NCI-H82 treated with DMSO at 0.1 percent for 48 hours (cell line): ENCODE data around the gene RAB37.

Source experiments
- DNase-seq: peaks from one replicate; lab custom pipeline; 2025; ENCODE audit not compliant: unreplicated experiment; lab: John Stamatoyannopoulos, UW

RAB37 gene

DNA sequence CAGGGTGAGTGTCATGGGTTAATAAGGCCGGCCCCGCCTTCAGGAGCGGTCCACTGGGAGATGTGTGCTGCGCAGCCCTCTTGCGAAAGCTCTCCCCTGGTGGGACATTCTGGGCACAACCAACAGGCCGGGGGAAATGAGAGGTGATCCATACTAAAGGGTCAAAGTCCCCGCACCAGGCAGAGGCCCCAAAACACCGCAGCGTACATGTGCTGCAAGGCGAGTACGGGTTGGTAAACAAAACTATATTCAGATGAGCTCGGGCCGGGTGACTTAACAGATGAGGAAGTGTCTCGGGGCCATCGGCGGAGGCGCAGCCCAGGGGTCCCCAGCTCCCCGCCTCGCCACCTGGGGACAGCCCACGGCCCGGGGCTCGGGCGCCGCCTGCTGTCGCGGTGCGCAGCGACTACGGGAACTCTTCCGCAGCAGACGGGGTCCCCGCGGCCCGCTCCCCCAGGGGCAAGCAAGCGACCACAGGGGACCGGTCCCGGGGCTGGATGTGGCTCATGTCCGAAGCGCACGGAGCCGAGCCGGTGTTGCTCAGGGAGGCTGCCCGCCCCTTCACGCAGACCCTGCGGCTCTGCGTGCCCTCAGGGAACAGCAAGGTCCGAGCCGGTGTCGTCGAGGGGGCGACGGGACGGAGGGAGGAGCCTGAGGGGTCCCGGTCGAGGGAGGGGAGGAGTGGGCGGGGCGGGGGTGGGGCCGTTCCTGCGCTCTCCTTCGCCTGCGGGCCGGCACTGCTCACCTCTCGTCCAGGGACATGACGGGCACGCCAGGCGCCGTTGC lies at the start of gene RAB37:
Gene RAB37 (plus strand): TSS at position 744 of the 786 bp plus-strand sequence. CDS start 17 bp downstream, at position 761.
- no peak for DNase-seq

GRCh38 chr17:74687886-74688285 lies 49.2 kb upstream of the RAB37 start:
- DNase-seq: no peak

DNA sequence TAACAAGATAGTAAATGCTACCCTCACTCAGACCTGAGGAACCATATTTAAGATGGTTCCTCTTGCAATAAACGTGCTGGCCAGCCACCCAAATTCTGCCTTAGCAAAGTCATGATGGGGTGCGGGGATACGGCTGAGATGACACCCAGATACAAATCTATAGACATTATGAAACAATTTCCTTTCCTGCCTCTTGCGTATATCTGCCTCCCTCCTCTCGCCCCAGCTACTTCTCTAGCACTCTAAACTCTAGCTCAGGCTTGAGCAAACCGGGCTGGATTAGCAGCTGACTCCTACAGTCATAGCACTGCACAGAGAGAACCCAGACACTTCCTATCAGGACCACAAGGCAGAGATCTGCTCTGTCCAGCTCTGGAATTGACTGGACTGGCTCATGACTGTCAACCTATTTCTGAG lies 46.6 kb upstream of the RAB37 start:
- DNase-seq: no peak

DNA sequence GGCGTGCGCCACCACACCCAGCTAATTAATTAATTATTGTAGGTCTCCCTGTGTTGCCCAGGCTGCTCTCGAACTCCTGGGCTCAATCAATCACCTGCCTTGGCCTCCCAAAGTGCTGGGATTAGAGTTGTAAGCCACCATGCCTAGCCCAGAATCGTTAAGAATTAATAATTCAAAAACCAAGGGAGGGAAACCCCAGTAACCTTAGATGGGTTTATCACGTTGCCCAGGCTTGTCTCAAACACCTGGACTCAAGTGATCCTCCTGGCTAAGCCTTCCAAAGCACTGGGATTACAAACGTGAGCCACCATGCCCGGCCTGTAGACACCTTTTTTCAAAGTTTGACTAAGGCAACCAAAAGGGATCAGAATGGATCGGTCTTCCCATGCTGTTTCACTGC lies 45.9 kb upstream of the RAB37 start:
- peak; percentile 25 for DNase-seq

GRCh38 chr17:74694081-74694480 lies 43.0 kb upstream of the RAB37 start:
- no peak for DNase-seq

DNA sequence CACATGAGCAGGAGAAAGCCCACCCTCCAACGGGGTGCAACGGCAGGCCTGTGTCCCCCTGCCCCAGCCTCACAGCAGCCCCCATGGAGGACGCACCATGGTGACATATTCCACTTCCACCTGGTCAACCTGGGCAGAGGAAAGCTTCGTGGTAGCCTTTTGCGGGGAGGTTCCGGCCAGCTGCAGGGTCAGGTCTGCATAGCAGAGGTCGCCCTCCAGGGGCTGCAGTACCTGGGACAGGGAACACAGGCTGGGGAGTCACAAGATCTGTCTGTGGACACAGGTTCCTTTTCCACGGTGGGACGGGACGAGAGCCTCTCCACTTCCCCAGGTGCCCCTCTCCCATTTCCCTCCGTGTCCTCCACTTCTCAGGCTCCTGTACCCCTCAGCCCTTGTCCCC lies 41.4 kb upstream of the RAB37 start:
- DNase-seq: no peak

GRCh38 chr17:74697515-74697914 lies 39.5 kb upstream of the RAB37 start:
- DNase-seq: no peak

GRCh38 chr17:74698069-74698468 lies 39.0 kb upstream of the RAB37 start:
- DNase-seq: no peak

DNA sequence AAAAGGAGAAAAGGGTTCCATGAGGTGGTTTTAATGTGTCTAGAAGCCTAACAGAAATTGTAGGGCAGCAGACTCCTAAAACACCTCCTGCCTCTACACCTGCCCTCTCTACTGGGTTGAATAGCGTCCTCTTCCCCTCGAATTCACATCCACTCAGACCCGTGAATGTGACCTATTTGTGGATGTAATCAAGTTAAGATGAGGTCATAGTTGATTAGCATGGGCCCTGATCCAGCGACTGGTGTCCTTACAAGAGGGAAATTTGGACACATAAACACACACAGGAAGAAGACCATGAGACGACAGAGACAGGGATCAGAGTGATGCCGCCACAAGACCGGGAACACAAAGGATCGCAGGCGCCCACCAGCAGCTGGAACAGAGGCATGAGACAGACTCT lies 37.8 kb upstream of the RAB37 start:
- no peak for DNase-seq

DNA sequence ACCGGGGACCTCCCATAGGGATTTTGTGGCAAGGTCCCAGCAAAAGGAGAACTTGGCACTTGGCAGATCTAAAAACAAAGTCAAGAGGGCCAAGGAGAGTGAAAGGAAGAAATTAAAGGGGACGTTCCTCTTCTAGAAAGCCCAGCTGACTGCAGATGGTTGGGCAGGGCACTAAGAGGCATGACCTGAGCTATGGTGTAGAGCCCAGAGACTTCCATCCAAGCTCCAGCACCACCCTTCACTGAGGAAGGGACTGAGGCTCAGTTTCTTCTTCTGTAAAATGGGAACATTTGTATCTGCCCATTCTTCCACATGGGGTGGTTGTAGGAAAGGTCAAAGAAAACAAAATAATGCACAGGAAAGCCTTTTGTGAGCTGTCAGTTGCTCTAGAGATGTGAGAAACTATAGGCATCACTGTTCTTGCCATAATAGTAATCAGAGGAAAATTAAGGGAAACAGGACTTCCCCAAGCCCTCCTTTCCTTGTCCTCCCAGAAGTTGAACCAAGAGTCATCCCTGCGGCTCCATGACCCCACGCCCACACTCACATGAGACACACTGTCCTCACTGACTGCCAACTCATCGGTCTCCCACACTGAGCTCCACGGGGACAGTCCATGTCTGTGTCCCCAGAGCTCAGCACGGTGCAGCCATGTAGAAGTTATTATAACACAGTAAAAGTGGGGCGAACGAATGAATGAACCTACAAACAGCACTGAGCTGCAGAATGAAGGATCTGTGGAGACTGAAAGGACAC lies 34.8 kb upstream of the RAB37 start:
- no peak for DNase-seq

GRCh38 chr17:74703311-74703710 lies 33.7 kb upstream of the RAB37 start:
- no peak for DNase-seq

- no peak for DNase-seq
Observed at GRCh38 chr17:74704544-74704943, 32.5 kb upstream of the RAB37 start.

GRCh38 chr17:74711058-74711824 lies 25.8 kb upstream of the RAB37 start:
- DNase-seq: no peak

DNA sequence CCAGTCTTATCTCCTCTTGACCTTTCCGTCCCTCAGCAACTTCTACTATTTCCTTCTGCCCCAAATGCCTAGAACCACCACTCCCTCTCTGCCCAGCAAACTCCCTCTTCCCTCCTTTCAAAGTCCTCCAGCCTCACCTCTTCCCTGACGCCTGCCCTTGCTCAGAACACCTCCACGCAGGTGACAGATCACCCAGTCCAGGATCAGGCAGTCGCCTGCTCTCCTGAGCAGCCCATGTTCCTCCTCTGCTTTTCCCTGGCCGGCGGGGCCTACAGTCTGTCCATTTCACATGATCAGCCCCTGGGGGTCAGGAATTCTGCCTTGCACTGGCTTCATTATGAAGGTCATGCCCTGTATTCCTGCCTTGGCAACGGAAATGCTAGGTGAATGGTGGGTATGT lies 24.8 kb upstream of the RAB37 start:
- DNase-seq: no peak

GRCh38 chr17:74712756-74713155 lies 24.3 kb upstream of the RAB37 start, which contains the start of gene CD300LF:
TSS of gene CD300LF (minus strand) at chr17:74712923. CDS start at chr17:74712866, 57 bp downstream.
- DNase-seq: no peak

DNA sequence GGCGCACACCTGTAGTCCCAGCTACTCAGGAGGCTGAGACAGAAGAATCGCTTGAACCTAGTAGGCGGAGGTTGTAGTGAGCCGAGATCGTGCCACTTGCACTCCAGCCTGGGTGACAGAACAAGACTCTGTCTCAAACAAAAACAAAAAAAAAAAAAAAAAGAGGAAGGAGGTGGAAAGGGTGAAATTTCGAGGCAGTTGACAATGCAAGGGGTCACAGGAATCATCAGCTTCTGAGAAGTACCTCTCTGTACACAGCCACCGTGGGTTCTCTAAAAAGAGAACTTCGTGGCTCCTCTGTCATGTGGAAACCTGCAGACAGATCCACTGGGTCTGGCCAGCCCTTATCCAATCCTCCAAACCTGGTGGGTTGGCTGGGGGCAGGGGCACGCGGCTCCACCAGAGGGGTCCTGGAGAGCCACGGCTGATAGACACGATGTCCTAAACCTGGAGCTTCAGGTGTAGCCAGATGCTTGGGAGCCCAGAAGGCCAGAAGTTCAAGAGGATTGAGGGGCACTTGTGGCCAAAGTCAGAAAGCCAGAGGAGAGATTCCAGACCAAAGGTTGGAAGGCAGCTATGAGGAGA lies 23.8 kb upstream of the RAB37 start:
- no peak for DNase-seq

DNA sequence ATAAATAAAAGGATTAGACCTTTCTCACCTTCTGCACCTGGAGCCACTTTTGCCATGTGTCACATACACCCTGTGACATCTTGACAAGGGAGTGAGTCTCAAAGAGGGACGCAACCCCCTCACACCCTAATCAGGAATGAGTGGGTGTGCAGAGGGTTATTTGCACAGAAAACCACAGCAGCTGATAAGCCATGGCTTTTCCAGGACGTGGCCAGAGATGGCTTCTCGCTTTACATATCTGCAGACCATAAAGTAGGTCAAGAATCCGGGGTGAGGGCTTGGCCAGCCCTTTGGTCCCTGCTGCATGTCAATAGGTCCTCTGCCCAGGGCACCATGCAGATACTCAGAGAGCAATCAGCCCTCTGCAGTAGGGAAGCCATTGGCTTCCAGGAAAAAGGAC lies 21.9 kb upstream of the RAB37 start:
- no peak for DNase-seq

DNA sequence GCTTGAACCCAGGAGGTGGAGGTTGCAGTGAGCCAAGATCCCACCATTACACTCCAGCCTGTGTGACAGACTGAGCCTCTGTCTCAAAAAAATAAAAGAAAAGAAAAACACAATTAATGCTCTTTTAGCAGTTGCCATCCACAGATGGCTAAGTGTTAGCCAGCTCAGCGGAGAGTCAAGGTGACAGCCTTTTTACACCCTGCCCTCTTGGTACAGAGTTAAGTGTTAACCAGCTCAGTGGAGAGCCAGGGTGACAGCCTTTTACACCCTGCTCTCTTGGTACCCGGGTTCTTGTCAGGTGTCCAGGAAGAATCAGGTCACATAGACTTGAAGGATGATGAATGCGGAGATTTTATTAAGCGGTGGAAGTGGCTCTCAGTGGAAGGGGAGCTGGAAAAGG lies 16.6 kb upstream of the RAB37 start:
- no peak for DNase-seq

DNA sequence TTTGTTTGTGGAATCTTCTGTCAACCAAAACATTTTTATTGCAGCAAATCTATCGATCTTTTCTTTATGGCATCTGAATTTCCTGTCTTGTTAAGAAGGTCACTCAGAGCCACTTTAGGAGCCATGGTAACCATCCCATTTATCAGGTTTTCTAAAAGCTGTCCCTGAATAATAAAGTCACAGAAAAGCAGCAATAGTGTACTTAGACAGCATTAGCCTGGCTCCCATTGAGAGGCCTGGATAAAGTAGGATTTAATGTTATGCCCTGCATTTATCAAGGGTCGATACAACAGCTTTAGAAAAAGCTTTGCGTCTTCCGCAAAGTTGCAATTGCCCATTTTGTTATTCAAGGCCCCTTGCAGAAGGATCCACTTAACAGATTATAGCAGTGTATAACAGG lies 14.3 kb upstream of the RAB37 start:
- DNase-seq: peak; percentile 22

GRCh38 chr17:74723891-74724290 lies 13.2 kb upstream of the RAB37 start:
- no peak for DNase-seq

- DNase-seq: no peak
Observed at GRCh38 chr17:74725111-74725510, 11.9 kb upstream of the RAB37 start.
